GM18517 (cell line): Measurements from ENCODE around the gene DDAH1.

Experiments
- ATAC-seq: cut with Tn5 transposase; IDR thresholded peaks from one replicate; pipeline ENCODE4 v1.9.1; 2021; ENCODE audit warnings: mild to moderate bottlenecking, moderate library complexity; ENCODE audit not compliant: unreplicated experiment

The DDAH1 gene

GRCh38 chr1:85445906-85446305, 19.1 kb downstream of the DDAH1 start:
- no peak for ATAC-seq

GRCh38 chr1:85444381-85444780, 20.6 kb downstream of the DDAH1 start:
- ATAC-seq, result no peak

GRCh38 chr1:85440612-85441011, 24.3 kb downstream of the DDAH1 start:
- ATAC-seq, result no peak

- ATAC-seq, result no peak
Measured at GRCh38 chr1:85438353-85438752, 26.6 kb downstream of the DDAH1 start.

GRCh38 chr1:85437139-85437538, 27.8 kb downstream of the DDAH1 start:
- no peak for ATAC-seq

- no peak for ATAC-seq
Measured at GRCh38 chr1:85433096-85433495, 31.9 kb downstream of the DDAH1 start.

- no peak for ATAC-seq
Measured at GRCh38 chr1:85428471-85429089, 36.4 kb downstream of the DDAH1 start.

GRCh38 chr1:85427849-85428248, 37.1 kb downstream of the DDAH1 start:
- no peak for ATAC-seq

- no peak for ATAC-seq
Measured at GRCh38 chr1:85427331-85427730, 37.6 kb downstream of the DDAH1 start.

- ATAC-seq, result no peak
Measured at GRCh38 chr1:85421179-85421578, 43.8 kb downstream of the DDAH1 start.

GRCh38 chr1:85420199-85420598, 44.8 kb downstream of the DDAH1 start:
- ATAC-seq, result no peak

- no peak for ATAC-seq
Measured at GRCh38 chr1:85417876-85418275, 47.1 kb downstream of the DDAH1 start.

GRCh38 chr1:85417017-85417416, 47.9 kb downstream of the DDAH1 start:
- ATAC-seq, result no peak

GRCh38 chr1:85413169-85413568, 51.8 kb downstream of the DDAH1 start:
- ATAC-seq, result no peak

GRCh38 chr1:85411567-85412305, 53.2 kb downstream of the DDAH1 start:
- no peak for ATAC-seq

GRCh38 chr1:85409516-85409915, 55.4 kb downstream of the DDAH1 start:
- ATAC-seq, result no peak

GRCh38 chr1:85407746-85408377, 57.1 kb downstream of the DDAH1 start:
- no peak for ATAC-seq

- ATAC-seq, result no peak
Measured at GRCh38 chr1:85406887-85407533, 57.9 kb downstream of the DDAH1 start.

GRCh38 chr1:85406081-85406480, 58.9 kb downstream of the DDAH1 start:
- no peak for ATAC-seq

GRCh38 chr1:85404408-85404807, 60.6 kb downstream of the DDAH1 start:
- ATAC-seq, result no peak

- no peak for ATAC-seq
Measured at GRCh38 chr1:85398391-85399064, 66.4 kb downstream of the DDAH1 start.
